ENCODE data around the gene DLGAP4. TPM values are rescaled to one million over a fixed set of nuclear protein-coding genes. Genes with fewer than 3 reads are reported as not detected.

DLGAP4 gene
- total and polyA plus RNA-seq, 2 of the 13 experiments (the other 11 are each of a cell fraction or from before 2014, with no cell fraction given): 15.2 to 26.7 TPM

DNA sequence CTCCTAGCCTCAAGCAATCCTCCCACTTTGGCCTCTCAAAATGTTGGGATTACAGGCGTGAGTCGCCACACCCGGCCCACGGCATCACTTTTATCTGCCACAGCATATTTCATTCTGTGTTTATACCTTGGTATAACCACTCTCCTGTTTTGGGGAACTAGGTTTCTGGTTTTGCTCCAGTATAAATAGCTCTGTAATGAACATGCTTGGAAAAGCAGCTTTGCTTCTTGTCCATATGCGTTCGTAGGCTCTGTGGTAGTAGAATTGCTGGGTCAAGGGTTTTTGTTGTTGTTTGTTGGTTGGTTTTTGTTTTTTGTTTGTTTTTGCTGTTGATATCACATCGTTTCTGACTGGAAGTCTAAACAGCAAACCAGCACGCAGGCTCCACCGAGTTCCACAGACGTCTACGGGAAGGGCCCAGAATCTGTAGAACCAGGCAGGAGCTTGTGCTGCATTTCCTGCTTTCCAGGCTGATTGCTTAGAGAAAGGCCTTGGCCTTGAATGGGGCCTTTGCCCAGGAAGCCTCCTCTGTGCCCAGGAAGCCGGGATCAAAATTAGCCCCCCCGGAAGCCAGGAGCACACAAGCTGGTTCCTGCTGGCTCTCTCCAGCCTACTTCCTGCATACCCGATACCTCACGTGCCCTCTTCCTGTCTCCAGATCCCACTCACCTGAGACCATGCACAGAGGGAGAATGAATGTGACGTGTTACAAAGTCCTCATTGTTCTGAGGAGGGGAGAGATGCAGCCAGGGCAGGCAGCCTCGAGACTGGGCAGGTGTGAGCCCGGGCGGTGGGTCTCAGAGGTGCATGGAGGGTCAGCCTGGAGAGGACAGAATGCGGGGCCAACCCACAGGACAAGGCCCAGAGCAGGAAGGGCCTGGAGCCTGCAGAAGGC is 35.1 kb upstream of the DLGAP4 start (continued):
- TF ChIP-seq, protein P1, sequence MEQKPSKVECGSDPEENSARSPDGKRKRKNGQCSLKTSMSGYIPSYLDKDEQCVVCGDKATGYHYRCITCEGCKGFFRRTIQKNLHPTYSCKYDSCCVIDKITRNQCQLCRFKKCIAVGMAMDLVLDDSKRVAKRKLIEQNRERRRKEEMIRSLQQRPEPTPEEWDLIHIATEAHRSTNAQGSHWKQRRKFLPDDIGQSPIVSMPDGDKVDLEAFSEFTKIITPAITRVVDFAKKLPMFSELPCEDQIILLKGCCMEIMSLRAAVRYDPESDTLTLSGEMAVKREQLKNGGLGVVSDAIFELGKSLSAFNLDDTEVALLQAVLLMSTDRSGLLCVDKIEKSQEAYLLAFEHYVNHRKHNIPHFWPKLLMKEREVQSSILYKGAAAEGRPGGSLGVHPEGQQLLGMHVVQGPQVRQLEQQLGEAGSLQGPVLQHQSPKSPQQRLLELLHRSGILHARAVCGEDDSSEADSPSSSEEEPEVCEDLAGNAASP (CRISPR knock-in tag; IDR thresholded peaks at IDR 0.05; ENCODE audit: borderline replicate concordance): peak; percentile 71; the same call in 1 of the 2 replicates
- no peak for TF ChIP-seq ZNF569 (CRISPR knock-in tag; IDR thresholded peaks at IDR 0.05; ENCODE audit: borderline replicate concordance)
- TF ChIP-seq, protein P2, sequence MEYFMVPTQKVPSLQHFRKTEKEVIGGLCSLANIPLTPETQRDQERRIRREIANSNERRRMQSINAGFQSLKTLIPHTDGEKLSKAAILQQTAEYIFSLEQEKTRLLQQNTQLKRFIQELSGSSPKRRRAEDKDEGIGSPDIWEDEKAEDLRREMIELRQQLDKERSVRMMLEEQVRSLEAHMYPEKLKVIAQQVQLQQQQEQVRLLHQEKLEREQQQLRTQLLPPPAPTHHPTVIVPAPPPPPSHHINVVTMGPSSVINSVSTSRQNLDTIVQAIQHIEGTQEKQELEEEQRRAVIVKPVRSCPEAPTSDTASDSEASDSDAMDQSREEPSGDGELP (IDR thresholded peaks at IDR 0.05; ENCODE audit: borderline replicate concordance, low read depth): peak; percentile 52; the same call in 1 of the 2 replicates
- TF ChIP-seq, protein P3, sequence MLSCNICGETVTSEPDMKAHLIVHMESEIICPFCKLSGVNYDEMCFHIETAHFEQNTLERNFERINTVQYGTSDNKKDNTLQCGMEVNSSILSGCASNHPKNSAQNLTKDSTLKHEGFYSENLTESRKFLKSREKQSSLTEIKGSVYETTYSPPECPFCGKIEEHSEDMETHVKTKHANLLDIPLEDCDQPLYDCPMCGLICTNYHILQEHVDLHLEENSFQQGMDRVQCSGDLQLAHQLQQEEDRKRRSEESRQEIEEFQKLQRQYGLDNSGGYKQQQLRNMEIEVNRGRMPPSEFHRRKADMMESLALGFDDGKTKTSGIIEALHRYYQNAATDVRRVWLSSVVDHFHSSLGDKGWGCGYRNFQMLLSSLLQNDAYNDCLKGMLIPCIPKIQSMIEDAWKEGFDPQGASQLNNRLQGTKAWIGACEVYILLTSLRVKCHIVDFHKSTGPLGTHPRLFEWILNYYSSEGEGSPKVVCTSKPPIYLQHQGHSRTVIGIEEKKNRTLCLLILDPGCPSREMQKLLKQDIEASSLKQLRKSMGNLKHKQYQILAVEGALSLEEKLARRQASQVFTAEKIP (CRISPR knock-in tag; IDR thresholded peaks at IDR 0.05; ENCODE audit: borderline replicate concordance): no peak
- TF ChIP-seq ZBTB21 (CRISPR knock-in tag; IDR thresholded peaks at IDR 0.05): peak; percentile 70; the same call in 1 of the 2 replicates
- TF ChIP-seq CBFB (CRISPR knock-in tag; IDR thresholded peaks at IDR 0.05): no peak
- peak; percentile 86 for TF ChIP-seq PITX1 (CRISPR knock-in tag; IDR thresholded peaks at IDR 0.05)
- no peak for TF ChIP-seq ZNF652 (CRISPR knock-in tag; IDR thresholded peaks at IDR 0.05; ENCODE audit: borderline replicate concordance, low read depth)
- no peak for TF ChIP-seq MAFF (IDR thresholded peaks at IDR 0.05; ENCODE audit: low read depth, low read length)
- TF ChIP-seq KMT2A (CRISPR knock-in tag; IDR thresholded peaks at IDR 0.05): peak; percentile 55
- TF ChIP-seq, protein P4, sequence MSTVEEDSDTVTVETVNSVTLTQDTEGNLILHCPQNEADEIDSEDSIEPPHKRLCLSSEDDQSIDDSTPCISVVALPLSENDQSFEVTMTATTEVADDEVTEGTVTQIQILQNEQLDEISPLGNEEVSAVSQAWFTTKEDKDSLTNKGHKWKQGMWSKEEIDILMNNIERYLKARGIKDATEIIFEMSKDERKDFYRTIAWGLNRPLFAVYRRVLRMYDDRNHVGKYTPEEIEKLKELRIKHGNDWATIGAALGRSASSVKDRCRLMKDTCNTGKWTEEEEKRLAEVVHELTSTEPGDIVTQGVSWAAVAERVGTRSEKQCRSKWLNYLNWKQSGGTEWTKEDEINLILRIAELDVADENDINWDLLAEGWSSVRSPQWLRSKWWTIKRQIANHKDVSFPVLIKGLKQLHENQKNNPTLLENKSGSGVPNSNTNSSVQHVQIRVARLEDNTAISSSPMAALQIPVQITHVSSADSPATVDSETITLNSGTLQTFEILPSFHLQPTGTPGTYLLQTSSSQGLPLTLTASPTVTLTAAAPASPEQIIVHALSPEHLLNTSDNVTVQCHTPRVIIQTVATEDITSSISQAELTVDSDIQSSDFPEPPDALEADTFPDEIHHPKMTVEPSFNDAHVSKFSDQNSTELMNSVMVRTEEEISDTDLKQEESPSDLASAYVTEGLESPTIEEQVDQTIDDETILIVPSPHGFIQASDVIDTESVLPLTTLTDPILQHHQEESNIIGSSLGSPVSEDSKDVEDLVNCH (CRISPR knock-in tag; IDR thresholded peaks at IDR 0.05): no peak
- no peak for TF ChIP-seq TCF7 (IDR thresholded peaks at IDR 0.05; ENCODE audit: low read depth)
- no peak for TF ChIP-seq ZNF720 (CRISPR knock-in tag; IDR thresholded peaks at IDR 0.05)
- TF ChIP-seq, protein P5, sequence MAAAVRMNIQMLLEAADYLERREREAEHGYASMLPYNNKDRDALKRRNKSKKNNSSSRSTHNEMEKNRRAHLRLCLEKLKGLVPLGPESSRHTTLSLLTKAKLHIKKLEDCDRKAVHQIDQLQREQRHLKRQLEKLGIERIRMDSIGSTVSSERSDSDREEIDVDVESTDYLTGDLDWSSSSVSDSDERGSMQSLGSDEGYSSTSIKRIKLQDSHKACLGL (CRISPR knock-in tag; IDR thresholded peaks at IDR 0.05): no peak
- TF ChIP-seq ZNF841 (CRISPR knock-in tag; IDR thresholded peaks at IDR 0.05; ENCODE audit: borderline replicate concordance): no peak
- TF ChIP-seq ERF (CRISPR knock-in tag; IDR thresholded peaks at IDR 0.05): peak; percentile 58
- peak; percentile 17; the same call in 1 of the 2 replicates for TF ChIP-seq ZNF710 (CRISPR knock-in tag; IDR thresholded peaks at IDR 0.05; ENCODE audit: borderline replicate concordance)
- peak; percentile 36; the same call in 1 of the 2 replicates for TF ChIP-seq BCL6 (CRISPR knock-in tag; IDR thresholded peaks at IDR 0.05)

All from HepG2 (cell line).